Midbrain (tissue), 1 donor: ENCODE data around the gene OR52A5.
"Not testable (repeated sequence)": the region's sequence is repeated elsewhere in the genome, so short reads cannot be mapped to it uniquely, and the experiment has no call there.

Source experiments
- DNase-seq: peaks from one replicate; lab custom pipeline; 2025; lab: John Stamatoyannopoulos, UW

The OR52A5 gene

GRCh38 chr11:5137996-5138395 lies at the start of gene OR52A5:
Gene OR52A5 (minus strand): TSS chr11:5138356. CDS start chr11:5132642, 5,714 bp downstream.
- no peak for DNase-seq

GRCh38 chr11:5178046-5178837 lies 40.1 kb upstream of the OR52A5 start:
- no peak for DNase-seq

GRCh38 chr11:5174934-5175333 lies 36.8 kb upstream of the OR52A5 start:
- no peak for DNase-seq

- DNase-seq, result no peak
These were observed 33.7 kb upstream of the OR52A5 start for GRCh38 chr11:5171856-5172255.

- DNase-seq, result not testable (repeated sequence)
These were observed 27.7 kb upstream of the OR52A5 start for GRCh38 chr11:5165898-5166297.

- DNase-seq, result not testable (repeated sequence)
These were observed 26.7 kb upstream of the OR52A5 start for GRCh38 chr11:5164807-5165206.

GRCh38 chr11:5161045-5161444 lies 22.9 kb upstream of the OR52A5 start:
- DNase-seq, result not testable (repeated sequence)

GRCh38 chr11:5160217-5160616 lies 22.1 kb upstream of the OR52A5 start:
- DNase-seq, result not testable (repeated sequence)

- no peak for DNase-seq
These were observed 21.6 kb upstream of the OR52A5 start for GRCh38 chr11:5159806-5160205.

GRCh38 chr11:5154657-5155056 lies 16.5 kb upstream of the OR52A5 start, which contains the start of gene OR52A1:
Gene OR52A1 (minus strand): TSS chr11:5154757. CDS start chr11:5152369, 2,388 bp downstream.
- no peak for DNase-seq

GRCh38 chr11:5153574-5154431 lies 15.6 kb upstream of the OR52A5 start:
- DNase-seq, result no peak

- DNase-seq, result no peak
These were observed 13.6 kb upstream of the OR52A5 start for GRCh38 chr11:5151713-5152153.

- not testable (repeated sequence) for DNase-seq
These were observed 6.0 kb upstream of the OR52A5 start for GRCh38 chr11:5144206-5144605.

GRCh38 chr11:5137014-5137413 lies 1.1 kb downstream of the OR52A5 start:
- no peak for DNase-seq

GRCh38 chr11:5136261-5136660 lies 1.9 kb downstream of the OR52A5 start:
- no peak for DNase-seq

- DNase-seq, result no peak
These were observed 6.4 kb downstream of the OR52A5 start for GRCh38 chr11:5131584-5132335.

GRCh38 chr11:5129457-5129877 lies 8.7 kb downstream of the OR52A5 start:
- no peak for DNase-seq

GRCh38 chr11:5124891-5125620 lies 13.1 kb downstream of the OR52A5 start:
- no peak for DNase-seq

- DNase-seq, result peak; percentile 69
These were observed 14.2 kb downstream of the OR52A5 start for GRCh38 chr11:5123802-5124521.

GRCh38 chr11:5118893-5119292 lies 19.3 kb downstream of the OR52A5 start:
- no peak for DNase-seq

GRCh38 chr11:5117588-5117987 lies 20.6 kb downstream of the OR52A5 start:
- no peak for DNase-seq
